ENCODE data around the gene GNL3L. TPM values are rescaled to one million over a fixed set of nuclear protein-coding genes. Genes with fewer than 3 reads are reported as not detected.

The GNL3L gene
- total and polyA plus RNA-seq, 2 of the 13 experiments (the other 11 are each of a cell fraction or from before 2014, with no cell fraction given), result 12.1 to 32.6 TPM

GRCh38 chrX:54496936-54497335 lies 33.1 kb upstream of the GNL3L start:
- intact Hi-C loops (cut with micrococcal nuclease; ENCODE audit: unreplicated experiment), result no loop called here
- Histone ChIP-seq H3K4me1 (ENCODE audit: insufficient read depth, low read length) (0 out of 2 replicates have a peak, but pooled peaks cover 8% of the 10 kb centered on the region), H3K79me2 (ENCODE audit: insufficient read depth, low read length) (no peaks in the 10 kb centered on the region), H3K4me2 (ENCODE audit: low read depth, low read length) (peak overlapping the region; percentile 71; the same call in 1 of the 2 replicates), H3K36me3 (replicated peaks in 1 of 2; ENCODE audit: control insufficient read depth in 1 of 2, insufficient read depth in 2 of 2, low read length in 2 of 2) (no peaks in the 10 kb centered on the region), H3K27me3 (ENCODE audit: control insufficient read depth in 1 of 2, insufficient read depth in 2 of 2, low read length in 2 of 2) (no peaks in the 10 kb centered on the region), H4K20me1 (ENCODE audit: insufficient read depth, low read length) (no peaks in the 10 kb centered on the region), H3K9me3 (ENCODE audit: low read length) (no peaks in the 10 kb centered on the region), H2AFZ (ENCODE audit: low read length) (no peak overlapping the region), H3K9ac (ENCODE audit: insufficient read depth, low read depth, low read length) (no peak overlapping the region), H3K4me3 (replicated peaks in 1 of 3; ENCODE audit: insufficient read depth in 1 of 3, low read depth in 2 of 3, low read length in 3 of 3) (no peak overlapping the region), H3K27ac (ENCODE audit: extremely low read length, insufficient read depth, low read length) (no peak overlapping the region)
- no peak for DNase-seq (ENCODE audit: low spot score)
- ChIA-PET CTCF (ENCODE audit: low intra/inter-chr PET ratio, low total read pairs) (no interaction called here), POLR2A (interaction anchor here (1.4 kb wide), 1 partner anchor 33 kb away, joined by 3 read pairs; the partner anchor contains the start of gene GNL3L)
- FAIRE-seq, result no peak
- in situ Hi-C loops (cut with HindIII; ENCODE audit: extremely low pct_ligation_motif_present, low pct_unique_long_range_greater_than_20kb), result no loop called here
- 22% methylated on average over 6 of the region's 6 CpGs for WGBS (ENCODE audit: low lambda C conversion rate)
- no TSS peak for BruUV-seq (replicated peaks)
- ATAC-seq, result no peak
- TF ChIP-seq CREM (IDR thresholded peaks at IDR 0.05) (no peak), CREM (CRISPR knock-in tag; IDR thresholded peaks at IDR 0.05) (no peak), KDM3A (CRISPR knock-in tag; IDR thresholded peaks at IDR 0.05; ENCODE audit: low read depth) (no peak), DPF2 (CRISPR knock-in tag; IDR thresholded peaks at IDR 0.05; ENCODE audit: borderline replicate concordance, low read depth) (no peak), ZNF281 (CRISPR knock-in tag; IDR thresholded peaks at IDR 0.05; ENCODE audit: borderline replicate concordance) (no peak), TOE1 (CRISPR knock-in tag; IDR thresholded peaks at IDR 0.05) (no peak), ZNF207 (IDR thresholded peaks at IDR 0.05; ENCODE audit: borderline replicate concordance) (no peak), ZNF704 (CRISPR knock-in tag; IDR thresholded peaks at IDR 0.05; ENCODE audit: borderline replicate concordance) (no peak), MAZ (IDR thresholded peaks at IDR 0.05; ENCODE audit: borderline replicate concordance, low read depth, low read length) (no peak), MAZ (CRISPR knock-in tag; IDR thresholded peaks at IDR 0.05; ENCODE audit: low read depth) (no peak), HNRNPH1 (optimal IDR thresholded peaks at IDR 0.05; ENCODE audit: low read depth, low read length) (no peak), MED8 (CRISPR knock-in tag; IDR thresholded peaks at IDR 0.05; ENCODE audit: insufficient replicate concordance) (no peak)
- TF ChIP-seq, protein P1, sequence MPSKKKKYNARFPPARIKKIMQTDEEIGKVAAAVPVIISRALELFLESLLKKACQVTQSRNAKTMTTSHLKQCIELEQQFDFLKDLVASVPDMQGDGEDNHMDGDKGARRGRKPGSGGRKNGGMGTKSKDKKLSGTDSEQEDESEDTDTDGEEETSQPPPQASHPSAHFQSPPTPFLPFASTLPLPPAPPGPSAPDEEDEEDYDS (CRISPR knock-in tag; IDR thresholded peaks at IDR 0.05), result no peak
- TF ChIP-seq, protein P2, sequence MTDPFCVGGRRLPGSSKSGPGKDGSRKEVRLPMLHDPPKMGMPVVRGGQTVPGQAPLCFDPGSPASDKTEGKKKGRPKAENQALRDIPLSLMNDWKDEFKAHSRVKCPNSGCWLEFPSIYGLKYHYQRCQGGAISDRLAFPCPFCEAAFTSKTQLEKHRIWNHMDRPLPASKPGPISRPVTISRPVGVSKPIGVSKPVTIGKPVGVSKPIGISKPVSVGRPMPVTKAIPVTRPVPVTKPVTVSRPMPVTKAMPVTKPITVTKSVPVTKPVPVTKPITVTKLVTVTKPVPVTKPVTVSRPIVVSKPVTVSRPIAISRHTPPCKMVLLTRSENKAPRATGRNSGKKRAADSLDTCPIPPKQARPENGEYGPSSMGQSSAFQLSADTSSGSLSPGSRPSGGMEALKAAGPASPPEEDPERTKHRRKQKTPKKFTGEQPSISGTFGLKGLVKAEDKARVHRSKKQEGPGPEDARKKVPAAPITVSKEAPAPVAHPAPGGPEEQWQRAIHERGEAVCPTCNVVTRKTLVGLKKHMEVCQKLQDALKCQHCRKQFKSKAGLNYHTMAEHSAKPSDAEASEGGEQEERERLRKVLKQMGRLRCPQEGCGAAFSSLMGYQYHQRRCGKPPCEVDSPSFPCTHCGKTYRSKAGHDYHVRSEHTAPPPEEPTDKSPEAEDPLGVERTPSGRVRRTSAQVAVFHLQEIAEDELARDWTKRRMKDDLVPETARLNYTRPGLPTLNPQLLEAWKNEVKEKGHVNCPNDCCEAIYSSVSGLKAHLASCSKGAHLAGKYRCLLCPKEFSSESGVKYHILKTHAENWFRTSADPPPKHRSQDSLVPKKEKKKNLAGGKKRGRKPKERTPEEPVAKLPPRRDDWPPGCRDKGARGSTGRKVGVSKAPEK (CRISPR knock-in tag; IDR thresholded peaks at IDR 0.05; ENCODE audit: borderline replicate concordance), result no peak
- TF ChIP-seq, protein P3, sequence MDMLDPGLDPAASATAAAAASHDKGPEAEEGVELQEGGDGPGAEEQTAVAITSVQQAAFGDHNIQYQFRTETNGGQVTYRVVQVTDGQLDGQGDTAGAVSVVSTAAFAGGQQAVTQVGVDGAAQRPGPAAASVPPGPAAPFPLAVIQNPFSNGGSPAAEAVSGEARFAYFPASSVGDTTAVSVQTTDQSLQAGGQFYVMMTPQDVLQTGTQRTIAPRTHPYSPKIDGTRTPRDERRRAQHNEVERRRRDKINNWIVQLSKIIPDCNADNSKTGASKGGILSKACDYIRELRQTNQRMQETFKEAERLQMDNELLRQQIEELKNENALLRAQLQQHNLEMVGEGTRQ (IDR thresholded peaks at IDR 0.05; ENCODE audit: low read depth, low read length), result no peak
- TF ChIP-seq, protein P3 (CRISPR knock-in tag; IDR thresholded peaks at IDR 0.05; ENCODE audit: borderline replicate concordance), result no peak
